Neutrophil (primary cell): Measurements from ENCODE around the gene C2orf78.

ENCODE experiments used
- H3K27ac ChIP-seq: fragments of 200-600 bp; sonication (generic); 2 replicates; pipeline ENCODE4 v1.5.1; 2016; ENCODE audit warnings: mild to moderate bottlenecking, moderate library complexity
- H3K27me3 ChIP-seq: fragments of 200-600 bp; sonication (generic); 2 replicates; pipeline ENCODE4 v1.6.0; 2016; ENCODE audit warnings: mild to moderate bottlenecking
- H3K36me3 ChIP-seq: fragments of 200-600 bp; sonication (generic); 2 replicates; pipeline ENCODE4 v1.5.1; 2017
- H3K4me1 ChIP-seq, 2 experiments: fragments of 200-600 bp in 1 of 2; sonication (generic) in 1 of 2; 1 replicate in 1 of 2; 2 replicates in 1 of 2; pipeline versions ENCODE4 v1.5.1 to v1.6.1; 2013 to 2016; ENCODE audit warnings: low read depth in 1 of 2, low read length in 1 of 2, mild to moderate bottlenecking in 1 of 2, moderate library complexity in 1 of 2; ENCODE audit not compliant: control insufficient read depth in 1 of 2, insufficient read depth in 1 of 2
- H3K4me3 ChIP-seq, 2 experiments: fragments of 200-600 bp in 1 of 2; sonication (generic) in 1 of 2; 1 replicate in 1 of 2; 2 replicates in 1 of 2; pipeline ENCODE4 v1.5.1; 2013 to 2016; ENCODE audit warnings: low read depth in 1 of 2, low read length in 1 of 2, mild to moderate bottlenecking in 1 of 2, moderate library complexity in 1 of 2
- H3K9me3 ChIP-seq: fragments of 200-600 bp; sonication (generic); 2 replicates; pipeline ENCODE4 v1.5.1; 2016
- TF ChIP-seq, protein P1 (sequence below): fragments of 200-600 bp; sonication (generic); IDR thresholded peaks from 2 replicates; pipeline ENCODE4 v1.5.1; 2016; ENCODE audit warnings: antibody characterized with exemption

Gene C2orf78

DNA sequence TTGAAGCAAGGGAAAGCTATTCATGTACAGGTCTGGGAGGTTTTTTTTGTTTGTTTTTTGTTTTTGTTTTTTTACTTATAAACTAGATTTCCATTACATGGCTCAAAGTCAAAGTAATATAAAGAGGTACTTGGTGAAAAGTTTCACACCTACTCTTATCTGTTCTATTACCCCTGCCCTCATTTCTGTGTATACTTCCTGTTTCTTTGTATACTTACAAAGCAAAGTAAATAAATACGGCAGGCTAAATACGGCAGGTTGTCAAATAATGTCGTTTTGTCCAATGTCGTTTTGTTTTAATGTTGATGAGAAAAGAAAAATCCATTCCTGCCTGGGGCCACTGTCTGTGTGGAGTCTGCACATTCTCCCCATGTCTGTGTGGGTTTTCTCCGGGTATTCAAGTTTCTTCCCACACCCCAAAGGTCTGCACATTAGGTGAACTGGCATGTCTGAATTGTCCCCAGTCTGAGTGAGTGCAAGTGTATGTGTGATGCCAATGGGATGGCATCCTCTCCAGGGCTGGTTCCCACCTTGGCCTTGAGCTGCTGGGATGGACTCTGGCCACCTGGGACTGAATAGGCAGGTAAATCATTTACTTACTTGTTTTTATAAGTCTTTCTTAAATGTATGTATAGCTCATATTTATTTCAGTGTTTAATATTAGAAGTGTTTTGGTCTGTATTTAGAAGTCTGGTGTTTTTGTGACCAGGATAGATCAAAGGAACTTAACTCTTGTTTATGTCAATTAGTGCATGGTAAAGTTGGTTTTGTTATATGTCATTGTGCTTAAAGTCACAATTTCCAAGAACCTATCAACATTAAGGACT, 58.1 kb downstream of the C2orf78 start:
- H3K9me3 ChIP-seq = no peaks in the 10 kb centered on the region
- H3K27me3 ChIP-seq = no peaks in the 10 kb centered on the region
- H3K36me3 ChIP-seq = peaks cover 27% of the 10 kb centered on the region
- H3K27ac ChIP-seq = no peak overlapping the region
- peaks cover 17 to 22% of the 10 kb centered on the region in 2 experiments for H3K4me1 ChIP-seq
- H3K4me3 ChIP-seq = no peak overlapping the region
- TF ChIP-seq, protein P1, sequence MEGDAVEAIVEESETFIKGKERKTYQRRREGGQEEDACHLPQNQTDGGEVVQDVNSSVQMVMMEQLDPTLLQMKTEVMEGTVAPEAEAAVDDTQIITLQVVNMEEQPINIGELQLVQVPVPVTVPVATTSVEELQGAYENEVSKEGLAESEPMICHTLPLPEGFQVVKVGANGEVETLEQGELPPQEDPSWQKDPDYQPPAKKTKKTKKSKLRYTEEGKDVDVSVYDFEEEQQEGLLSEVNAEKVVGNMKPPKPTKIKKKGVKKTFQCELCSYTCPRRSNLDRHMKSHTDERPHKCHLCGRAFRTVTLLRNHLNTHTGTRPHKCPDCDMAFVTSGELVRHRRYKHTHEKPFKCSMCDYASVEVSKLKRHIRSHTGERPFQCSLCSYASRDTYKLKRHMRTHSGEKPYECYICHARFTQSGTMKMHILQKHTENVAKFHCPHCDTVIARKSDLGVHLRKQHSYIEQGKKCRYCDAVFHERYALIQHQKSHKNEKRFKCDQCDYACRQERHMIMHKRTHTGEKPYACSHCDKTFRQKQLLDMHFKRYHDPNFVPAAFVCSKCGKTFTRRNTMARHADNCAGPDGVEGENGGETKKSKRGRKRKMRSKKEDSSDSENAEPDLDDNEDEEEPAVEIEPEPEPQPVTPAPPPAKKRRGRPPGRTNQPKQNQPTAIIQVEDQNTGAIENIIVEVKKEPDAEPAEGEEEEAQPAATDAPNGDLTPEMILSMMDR = no peak

DNA sequence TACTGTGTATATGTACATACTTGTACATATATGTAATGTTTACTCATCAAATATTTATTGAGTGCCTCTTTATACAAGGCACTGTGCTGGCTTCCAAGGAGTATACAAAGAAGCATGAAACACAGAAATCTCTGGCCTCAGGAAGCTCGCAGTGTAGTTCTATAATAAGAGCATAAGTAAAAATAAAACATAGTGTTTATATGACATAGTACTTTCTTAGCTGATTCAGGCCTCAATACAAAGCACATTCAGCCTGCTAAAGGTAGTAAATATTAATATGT, 58.7 kb downstream of the C2orf78 start:
- no peaks in the 10 kb centered on the region for H3K27me3 ChIP-seq
- no peaks in the 10 kb centered on the region for H3K9me3 ChIP-seq
- peaks cover 16 to 21% of the 10 kb centered on the region in 2 experiments for H3K4me1 ChIP-seq
- TF ChIP-seq, protein P1 = no peak
- no peak overlapping the region for H3K4me3 ChIP-seq
- H3K27ac ChIP-seq = no peak overlapping the region
- peaks cover 32% of the 10 kb centered on the region for H3K36me3 ChIP-seq

DNA sequence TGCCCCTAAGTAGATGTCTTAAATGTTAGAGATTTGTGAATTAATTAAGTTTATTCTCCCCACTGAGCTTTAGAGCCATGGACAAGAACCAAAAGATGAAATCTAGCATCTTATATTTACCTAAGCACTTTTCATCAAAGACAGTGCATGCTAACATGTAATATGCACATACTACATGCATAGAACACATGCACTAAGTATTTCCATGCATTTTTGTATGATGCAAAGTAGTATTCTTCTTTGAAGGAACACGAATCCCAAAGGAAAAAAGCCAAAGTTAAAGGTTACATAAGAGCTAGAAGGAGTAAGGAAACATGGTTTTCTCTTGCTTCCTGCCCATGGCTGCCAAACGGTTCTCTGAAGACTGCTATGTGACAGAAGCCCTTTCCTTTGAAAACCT, 60.1 kb downstream of the C2orf78 start:
- peaks cover 2 to 7% of the 10 kb centered on the region in 2 experiments for H3K4me1 ChIP-seq
- H3K27me3 ChIP-seq = no peaks in the 10 kb centered on the region
- H3K9me3 ChIP-seq = no peaks in the 10 kb centered on the region
- H3K4me3 ChIP-seq = no peak overlapping the region
- no peak overlapping the region for H3K27ac ChIP-seq
- TF ChIP-seq, protein P1 = no peak
- H3K36me3 ChIP-seq = peaks cover 47% of the 10 kb centered on the region

DNA sequence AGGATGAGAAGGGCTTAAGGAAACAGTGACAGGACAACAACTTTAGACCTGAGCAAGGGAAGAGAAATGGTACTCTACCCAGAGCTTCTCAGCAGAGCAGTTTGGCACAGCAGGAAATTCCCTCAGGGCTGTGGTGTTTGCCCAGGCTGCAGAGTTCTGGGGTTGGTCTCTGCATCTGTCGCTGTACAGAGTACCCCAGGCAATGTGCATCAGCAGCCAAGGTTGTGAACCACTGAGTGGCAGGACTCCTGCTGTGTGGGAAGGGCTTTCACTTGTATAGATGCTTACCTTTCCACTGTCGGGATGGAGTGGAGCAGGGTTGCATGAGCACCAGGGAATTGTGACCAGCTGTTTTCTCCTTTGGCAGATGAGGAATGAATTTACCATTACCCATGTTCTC, 66.0 kb downstream of the C2orf78 start:
- H3K27ac ChIP-seq = no peak overlapping the region
- H3K4me3 ChIP-seq = no peak overlapping the region
- H3K27me3 ChIP-seq = no peaks in the 10 kb centered on the region
- H3K4me1 ChIP-seq = no peaks in the 10 kb centered on the region
- no peaks in the 10 kb centered on the region for H3K9me3 ChIP-seq
- TF ChIP-seq, protein P1 = no peak
- H3K36me3 ChIP-seq = peaks cover 100% of the 10 kb centered on the region

DNA sequence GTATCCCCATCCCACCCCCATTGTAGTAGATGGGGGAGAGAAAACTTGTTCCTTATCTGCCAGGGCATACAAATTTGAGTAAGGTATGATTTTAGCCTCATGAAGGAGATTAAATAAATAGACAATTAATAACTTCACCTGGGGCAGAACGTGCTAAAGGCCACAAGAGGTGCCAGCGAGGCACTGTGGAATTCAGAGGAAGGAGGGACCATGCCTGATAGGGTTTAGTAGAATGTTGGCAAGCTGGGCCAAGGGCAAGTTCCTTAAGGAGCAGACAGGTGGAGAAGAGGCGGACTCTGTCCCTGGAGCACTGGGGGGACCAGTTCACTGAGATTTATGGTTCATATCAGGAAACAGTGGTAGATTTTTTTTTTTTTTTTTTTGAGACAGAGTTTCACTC, 67.3 kb downstream of the C2orf78 start:
- Histone ChIP-seq H3K27ac (no peak overlapping the region), H3K4me1 (no peaks in the 10 kb centered on the region), H3K27me3 (no peaks in the 10 kb centered on the region), H3K4me3 (no peak overlapping the region), H3K36me3 (peaks cover 100% of the 10 kb centered on the region), H3K9me3 (no peaks in the 10 kb centered on the region)
- TF ChIP-seq, protein P1 = no peak
